HG02759 (cell line): ENCODE results near the gene CHST8.
"Not testable (repeated sequence)": the region's sequence is repeated elsewhere in the genome, so short reads cannot be mapped to it uniquely, and the experiment has no call there.

ENCODE experiments used
- ATAC-seq: cut with Tn5 transposase; IDR thresholded peaks from one replicate; pipeline ENCODE4 v1.9.1; 2021; ENCODE audit warnings: mild to moderate bottlenecking, moderate library complexity; ENCODE audit not compliant: unreplicated experiment

The CHST8 gene

DNA sequence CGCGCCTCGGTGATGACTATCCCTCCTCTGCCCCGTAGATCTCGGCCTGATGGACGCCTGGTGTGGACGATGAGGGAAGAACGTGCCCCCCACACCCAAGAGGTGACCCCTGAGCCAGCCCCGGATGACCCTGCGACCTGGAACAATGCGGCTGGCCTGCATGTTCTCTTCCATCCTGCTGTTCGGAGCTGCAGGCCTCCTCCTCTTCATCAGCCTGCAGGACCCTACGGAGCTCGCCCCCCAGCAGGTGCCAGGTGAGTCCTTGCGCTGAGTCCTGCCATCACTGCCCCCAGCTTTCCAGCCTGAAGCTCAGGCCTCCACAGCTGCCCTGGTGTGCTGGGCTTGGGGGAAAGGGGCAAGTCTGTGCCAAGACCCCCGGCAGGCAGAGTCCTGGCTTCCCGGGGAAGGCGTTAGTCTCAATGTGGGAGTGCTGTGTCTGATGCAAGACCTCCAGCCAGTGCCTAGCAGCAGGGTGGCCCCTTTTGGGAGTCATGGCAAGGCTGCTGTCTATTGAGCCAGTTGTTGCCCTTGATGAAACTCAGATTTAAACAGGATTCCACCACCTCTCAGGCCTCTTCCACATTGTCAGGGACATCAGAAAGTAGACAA, 67.5 kb downstream of the CHST8 start:
- no peak for ATAC-seq

DNA sequence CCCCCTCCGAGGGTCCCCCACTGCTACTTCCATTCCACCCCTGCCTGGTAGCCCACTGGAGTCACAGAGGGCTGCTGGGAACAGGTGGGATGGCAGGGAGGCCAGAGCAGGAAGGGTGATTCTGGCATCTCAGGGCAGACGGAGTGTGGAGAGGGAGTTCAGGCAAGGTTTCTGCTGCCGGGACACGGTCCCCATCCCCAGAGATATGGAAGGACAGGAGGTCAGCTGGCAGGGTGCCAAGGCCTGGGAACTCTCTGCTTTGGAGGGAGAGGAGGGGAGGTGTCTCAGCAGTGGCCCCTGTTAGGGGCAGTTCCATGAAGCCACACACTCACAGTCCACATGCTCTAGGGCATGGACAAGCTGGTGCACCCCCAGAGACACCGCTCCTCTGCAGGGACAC, 68.1 kb downstream of the CHST8 start:
- no peak for ATAC-seq

DNA sequence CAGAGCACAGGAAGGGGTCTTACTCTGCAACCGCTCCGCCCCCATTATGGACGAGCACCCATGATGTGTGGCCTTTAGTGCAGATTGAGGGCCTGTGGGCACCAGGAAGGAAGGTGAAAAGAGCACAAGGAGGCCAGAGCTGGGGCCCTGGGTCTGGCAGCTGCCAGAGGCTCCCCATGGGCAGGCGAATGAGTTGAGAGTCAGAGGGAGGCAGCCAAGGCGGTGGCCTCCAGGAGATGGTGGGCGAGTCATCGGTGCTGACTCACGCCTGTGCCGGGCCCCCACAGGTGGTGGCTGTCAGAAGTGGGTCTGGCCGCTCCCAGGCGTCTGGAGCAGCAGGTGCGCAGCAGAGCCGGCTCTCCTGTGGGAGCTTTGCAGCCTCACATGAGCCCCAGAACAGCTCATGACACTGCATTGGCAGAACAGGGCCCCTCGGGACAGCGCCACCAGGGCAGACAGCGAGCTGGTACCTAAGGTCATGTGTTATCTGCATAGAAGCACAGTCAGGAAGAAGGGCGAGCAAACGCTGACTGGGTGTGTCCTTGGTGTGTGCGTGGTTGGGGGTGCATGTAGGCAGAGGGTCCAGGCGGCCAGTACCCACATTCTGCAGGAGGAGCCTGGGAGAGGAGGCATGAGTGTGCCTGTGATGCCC, 68.8 kb downstream of the CHST8 start:
- ATAC-seq = no peak

DNA sequence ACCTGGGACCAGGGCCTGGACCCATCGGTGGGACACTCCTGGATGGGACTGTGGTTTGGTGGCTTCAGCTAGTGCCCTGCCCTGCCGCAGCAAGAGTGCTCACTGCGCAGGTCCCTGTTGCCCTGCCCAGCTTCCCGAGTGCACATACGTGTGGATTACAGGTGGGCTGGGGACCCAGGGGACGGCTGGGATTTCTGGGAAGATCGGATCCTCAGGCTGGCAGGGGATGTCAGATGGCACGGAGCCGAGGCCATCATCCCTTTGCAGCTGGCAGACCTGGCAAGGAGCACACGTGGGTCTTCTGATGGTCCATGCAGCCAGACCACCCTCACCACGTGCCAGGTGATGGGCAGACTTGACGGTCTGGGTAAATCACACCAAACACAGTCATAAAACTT, 69.3 kb downstream of the CHST8 start:
- no peak for ATAC-seq

DNA sequence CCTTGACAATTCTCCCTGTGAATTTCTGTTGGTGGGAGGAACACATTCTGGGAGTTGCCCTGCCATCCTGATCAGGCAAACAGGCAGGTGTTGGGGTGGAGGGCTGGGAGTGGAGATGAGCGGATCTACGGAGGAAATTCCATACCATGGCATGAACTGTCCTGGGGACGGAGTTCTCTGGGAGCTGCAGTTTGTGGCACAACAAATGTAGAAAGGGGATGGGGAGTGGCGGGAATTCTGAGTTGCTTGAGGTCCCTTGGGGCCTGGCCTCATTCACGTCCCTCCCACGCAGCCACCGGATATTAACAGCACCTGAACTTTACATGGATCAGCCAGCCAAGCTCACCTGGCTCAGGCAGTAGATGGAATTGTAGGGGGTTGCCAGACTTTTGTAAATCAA, 70.0 kb downstream of the CHST8 start:
- ATAC-seq = no peak

DNA sequence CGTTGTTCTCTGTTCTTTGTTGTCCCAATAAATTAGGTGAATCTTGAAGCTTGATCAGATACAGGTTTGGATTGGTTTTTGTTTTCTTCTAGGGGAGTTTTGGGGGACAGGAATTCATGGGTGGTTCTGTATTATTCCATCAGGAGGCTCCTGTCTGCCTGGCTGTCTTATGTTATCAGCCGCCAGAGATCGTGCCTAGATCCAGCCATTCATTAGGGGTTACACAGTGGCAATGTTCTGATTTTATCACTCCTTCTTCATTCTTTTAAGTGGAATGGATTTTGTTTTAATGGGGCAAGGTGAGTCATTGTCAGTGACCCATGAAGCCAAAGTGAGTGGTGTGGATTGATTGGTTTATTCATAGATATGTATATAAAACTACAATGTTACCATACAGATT, 71.9 kb downstream of the CHST8 start:
- ATAC-seq = no peak

DNA sequence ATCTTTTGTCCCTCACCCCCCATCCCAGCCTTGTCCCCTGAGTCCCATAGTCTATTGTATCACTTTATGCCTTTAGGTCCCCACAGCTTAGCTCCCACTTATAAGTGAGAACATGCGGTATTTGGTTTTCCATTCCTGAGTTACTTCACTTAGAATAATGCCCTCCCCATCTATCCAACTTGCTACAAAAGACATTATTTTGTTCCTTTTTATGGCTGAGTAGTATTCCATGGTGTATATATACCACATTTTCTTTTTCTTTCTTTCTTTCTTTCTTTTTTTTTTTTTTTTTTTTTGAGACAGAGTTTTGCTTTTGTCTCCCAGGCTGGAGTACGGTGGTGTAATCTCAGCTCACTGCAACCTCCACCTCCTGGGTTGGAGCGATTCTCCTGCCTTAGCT, 73.8 kb downstream of the CHST8 start:
- not testable (repeated sequence) for ATAC-seq

DNA sequence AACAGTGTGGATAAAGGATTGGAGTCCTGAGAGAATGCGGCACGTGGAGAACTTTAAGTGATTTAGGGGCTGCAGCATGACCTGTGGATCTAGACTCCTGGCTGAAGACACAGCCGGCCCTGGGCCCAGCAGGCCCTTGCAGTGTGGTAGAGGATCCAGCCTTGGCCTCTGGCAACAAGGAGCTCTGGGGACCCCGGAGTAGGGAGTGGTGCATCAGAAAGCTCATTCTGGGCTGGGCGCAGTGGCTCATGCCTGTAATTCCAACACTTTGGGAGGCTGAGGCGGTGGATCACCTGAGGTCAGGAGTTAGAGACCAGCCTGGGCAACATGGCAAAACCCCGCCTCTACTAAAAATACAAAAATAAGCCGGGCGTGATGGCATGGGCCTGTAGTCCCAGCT, 76.0 kb downstream of the CHST8 start:
- no peak for ATAC-seq

DNA sequence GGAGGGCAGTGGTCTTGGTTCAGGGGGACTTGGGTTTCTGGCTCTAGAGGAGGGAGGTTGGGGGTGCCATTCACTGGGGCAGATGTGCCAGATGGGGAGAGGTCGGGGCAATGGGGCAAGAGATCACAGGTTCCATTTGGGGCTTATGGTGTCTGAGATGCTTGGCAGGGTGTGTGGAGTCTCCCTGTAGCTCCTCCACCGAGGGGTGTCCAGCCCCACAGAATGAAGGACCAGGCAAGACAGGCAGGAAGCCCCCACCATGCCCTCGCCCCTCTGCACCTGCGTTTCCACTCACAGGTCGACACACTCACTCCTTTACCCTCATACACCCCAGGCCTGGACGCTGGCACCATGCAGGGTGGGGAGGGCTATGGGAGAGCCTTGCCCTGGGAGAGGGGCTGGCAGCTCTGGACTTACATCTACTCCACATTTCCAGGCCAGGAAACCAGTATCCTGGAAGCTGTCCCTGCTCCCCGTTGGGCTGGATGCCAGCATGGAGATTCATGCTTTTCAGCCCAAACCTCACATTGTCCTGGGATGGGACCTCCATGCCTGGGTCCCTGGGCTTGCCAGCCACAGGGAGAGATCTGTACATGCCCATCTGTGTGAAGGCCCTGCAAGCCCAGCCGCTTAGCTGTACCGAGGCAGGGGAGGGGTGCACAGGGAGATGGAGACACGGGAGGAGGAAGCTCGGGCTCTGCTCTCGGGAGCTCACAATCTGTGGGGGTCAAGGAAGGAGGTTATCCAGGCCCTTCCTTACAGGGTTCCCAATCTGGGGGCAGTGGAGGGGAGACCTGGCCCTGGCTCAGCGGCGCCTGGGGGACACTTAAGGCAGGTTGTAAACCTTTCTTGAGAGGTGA, 77.1 kb downstream of the CHST8 start:
- no peak for ATAC-seq

DNA sequence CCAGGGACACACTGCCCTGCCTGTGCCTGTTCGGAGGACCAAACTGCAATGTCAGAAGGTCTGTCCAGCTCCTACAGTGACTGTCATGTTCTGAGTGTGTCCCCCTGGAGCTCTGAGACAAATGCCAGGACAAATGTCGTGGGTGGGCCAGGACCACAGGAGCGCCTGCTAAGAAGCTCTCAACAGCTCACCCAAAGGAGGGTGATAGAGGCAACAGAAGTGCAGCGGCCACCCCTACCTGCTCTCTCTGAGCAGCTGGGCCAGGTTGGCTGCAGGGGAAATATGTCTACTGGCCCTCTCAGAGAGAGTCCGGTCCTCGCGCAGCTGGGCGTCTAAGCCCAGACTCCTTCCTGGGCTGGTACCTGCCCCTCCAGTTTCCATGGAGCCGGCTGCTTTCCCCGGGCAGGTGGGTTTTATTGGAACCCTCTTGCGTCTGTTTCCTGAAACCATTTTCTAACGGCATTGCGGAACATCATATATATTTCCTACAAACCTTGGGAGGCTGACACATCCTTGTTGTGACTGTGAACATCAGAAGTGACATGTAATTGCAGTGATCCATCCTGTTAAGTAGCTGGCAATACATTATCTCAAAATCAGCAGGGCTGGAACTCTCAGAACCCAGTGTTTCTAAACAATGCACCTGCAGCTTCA, 78.1 kb downstream of the CHST8 start:
- no peak for ATAC-seq

DNA sequence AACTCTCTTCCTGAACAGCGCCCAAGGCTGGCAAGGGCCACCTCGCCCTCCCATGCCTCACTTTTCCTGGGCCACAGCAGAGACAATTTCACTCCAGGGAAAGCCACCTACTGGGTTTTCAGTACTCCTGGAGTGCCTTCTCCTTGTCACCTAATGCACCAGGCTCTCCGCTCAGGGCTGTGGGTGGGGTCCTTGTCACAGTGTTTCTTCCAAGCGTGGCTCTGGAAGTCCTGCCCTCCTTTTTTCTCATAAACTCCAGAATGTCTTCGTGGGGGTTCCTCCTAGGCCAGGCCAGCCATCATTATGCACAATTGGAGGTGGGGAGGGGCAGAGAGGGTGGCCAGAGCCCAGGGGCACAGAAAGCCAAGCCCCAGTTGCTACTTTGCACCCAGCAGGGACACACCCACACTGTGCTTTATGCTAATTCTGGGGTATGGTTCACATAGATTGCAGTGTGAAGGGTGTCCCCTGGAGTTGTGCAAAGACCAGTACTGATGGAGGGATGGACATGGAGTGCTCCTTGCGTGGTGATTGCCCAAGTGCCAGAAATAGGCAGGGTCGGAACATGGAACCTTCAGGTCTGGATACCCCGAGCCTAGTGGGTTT, 78.8 kb downstream of the CHST8 start:
- ATAC-seq = no peak

DNA sequence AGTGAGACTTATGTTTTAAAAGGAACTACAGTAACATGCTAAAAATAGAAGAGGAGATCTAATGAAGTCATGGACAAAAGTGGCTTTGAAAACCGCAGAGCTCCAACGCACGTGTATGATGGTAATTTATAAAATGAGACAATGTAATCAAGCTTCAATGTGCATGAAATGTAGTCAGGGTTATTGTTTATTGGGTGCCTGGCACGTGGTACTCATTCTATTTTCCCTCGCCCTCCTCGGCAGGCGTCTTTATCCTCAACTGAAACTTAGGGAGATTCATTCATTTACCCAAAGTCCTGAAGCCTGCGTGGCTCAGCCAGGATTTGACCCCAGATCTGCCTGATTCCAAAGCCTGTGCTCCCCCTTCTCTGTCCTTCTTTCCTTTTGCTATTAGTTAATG, 79.8 kb downstream of the CHST8 start:
- no peak for ATAC-seq

DNA sequence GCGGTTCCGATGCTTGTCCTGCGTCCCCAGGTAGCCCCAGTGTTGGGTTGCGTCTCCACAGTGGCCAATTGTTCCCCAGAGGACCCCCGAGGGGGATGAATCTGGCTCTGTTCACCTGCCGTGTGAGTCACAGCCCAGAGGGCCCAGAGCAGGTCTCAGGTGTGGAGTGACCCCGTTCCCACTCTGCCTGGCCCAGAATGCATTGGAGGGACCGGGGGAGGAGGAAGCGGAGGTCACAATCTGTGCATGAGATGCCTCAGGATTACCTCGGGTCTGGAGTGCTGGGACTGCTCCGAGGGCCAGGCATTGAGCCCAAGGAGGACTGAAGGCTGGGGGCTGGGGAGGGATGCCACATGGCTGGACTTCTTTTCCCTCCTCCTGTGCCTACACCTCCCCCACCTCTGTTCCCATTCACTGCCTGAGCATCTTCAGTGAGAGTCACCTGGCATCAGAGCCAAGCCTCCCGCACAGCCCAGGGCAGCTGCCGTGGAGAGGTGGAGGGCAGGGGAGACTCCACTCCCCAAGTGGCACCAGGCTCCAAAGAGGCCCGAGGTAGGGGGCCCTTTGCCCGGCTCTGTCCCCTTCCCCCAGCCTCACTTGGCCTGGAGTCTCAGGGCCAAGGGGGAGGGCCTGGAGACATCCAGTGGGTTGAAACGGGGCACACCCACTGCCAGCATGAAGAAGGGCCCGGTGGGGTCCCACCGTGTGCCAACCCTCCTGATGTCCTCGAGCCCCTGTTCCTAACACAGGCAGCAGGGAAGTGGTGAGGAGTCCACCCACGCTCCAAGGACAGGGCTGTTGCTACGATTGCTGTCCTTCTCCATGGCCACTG, 81.1 kb downstream of the CHST8 start:
- ATAC-seq = no peak

DNA sequence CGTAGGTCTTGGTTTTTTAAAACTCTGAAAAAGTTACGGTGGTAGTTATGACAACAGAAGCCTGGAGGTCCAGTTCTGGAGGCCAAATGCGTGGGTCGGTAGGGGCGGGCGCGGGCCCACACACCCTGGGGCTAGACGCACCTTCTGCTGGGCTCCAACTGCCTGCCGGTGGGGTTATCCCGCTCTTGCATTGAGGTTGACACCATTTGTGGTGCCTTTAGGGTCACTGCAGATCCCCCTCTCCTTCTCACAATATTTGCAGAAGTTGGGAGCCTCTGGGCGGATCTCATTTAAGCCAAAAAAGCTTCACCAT, 81.6 kb downstream of the CHST8 start:
- no peak for ATAC-seq

DNA sequence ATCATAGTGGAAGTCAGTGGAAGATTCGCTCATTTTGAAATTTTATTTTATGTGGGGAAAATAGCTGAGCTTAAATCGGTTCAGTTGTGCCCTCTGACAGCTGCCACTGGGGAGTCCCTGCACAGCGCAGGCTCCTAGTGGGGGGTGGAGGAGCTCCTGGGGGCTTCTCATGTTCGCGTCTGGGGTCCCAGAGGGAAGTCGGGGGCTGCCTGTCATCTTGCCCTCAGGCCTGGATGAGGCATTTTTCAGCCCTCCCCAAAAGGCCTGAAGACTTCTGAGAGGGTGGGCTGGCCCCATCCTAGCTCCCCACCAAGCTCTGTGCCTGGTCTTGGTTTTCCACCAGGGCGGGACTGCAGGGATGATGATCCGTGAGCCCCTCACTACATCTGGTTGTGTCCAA, 82.1 kb downstream of the CHST8 start:
- ATAC-seq = no peak

DNA sequence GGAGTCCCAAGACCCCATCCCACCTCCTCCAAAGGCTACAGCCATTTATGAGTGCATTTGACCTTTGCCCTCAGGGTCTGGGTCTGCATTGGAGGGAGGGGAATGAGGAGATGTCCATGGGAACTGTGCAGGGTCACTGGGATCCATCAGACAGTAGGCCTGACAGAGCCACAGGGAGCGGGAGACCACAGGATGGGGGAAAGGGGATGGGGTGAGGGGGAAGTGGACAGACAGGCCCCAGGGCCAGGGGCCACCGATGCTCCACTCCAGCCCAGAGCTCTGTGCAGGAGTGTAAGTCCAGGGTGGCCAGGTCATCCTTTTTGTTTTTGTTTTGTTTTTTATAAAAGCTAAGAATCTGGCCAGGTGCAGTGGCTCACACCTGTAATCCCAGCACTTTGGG, 82.5 kb downstream of the CHST8 start:
- ATAC-seq = no peak

DNA sequence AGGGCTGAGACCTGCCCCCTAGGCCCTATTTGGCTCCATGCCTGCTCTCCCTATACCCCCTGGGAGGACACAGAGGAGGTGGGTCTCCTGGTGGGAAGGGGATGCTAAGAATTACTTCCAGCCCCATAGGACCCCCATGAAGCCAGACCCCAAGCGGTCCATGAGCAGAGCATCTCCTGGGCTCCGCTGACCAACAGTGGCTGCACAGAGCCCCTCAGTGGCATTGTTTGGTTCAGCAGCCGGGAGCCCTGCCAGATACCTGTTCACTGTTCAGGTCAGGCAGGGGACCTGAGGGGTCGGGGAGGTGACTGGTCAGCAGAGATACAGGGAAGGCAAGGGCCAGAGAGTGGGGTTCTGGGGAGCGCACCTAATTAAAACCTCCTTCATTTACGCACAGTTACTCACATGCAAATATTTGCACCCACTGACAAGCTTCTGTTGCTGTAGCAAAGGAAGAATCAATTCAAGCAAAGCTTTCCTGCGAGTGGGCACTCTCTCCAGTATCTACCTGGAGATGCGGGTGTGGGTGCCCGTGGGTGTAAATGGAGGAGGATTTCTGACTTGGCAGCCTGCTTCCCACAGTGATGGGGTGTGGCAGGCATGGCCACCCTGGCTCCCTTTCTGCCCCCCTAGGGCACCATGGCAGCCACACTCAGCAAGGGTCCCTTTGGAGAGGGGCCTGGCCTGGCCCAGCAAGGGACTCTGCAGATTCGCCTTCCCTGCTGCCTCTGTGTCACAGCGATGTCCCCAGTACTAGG, 83.5 kb downstream of the CHST8 start:
- ATAC-seq = no peak

DNA sequence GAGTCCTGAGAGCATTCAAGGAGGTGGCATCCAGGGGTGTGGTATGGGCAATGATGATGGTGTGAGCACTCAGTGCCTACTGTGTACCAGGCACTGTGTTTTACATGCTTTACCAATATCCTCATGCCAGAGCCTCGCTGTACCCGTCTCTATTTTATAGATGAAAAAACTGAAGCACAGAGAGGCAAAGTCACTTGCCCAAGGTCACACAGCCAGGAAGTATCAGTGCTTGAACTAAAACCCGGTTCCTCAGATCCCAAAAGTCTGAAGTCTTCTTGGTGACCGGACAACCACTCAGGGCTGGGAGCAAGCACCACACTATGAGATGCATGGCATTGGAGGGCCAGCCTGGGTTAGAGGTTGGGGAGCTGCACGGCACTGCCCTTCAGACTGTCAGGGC, 84.1 kb downstream of the CHST8 start:
- no peak for ATAC-seq

DNA sequence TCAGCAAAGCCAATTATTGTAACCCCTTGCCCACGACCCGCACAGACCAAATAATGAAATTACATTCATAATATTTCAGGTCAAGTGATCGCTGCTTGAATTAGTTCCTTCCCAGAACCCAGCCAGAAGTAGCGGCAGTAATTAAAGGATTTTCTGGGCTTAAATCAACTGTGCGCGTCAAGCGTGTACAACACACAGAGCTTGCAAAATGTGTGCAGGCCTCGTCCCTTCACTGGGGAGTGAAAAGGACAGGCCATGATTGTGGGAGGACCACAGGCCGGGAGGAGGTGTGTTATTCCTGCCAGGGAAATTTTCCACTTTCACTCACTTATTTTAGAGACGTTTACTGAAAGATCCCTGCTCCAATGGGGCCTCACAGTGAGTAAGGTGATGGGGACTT, 84.9 kb downstream of the CHST8 start:
- no peak for ATAC-seq

DNA sequence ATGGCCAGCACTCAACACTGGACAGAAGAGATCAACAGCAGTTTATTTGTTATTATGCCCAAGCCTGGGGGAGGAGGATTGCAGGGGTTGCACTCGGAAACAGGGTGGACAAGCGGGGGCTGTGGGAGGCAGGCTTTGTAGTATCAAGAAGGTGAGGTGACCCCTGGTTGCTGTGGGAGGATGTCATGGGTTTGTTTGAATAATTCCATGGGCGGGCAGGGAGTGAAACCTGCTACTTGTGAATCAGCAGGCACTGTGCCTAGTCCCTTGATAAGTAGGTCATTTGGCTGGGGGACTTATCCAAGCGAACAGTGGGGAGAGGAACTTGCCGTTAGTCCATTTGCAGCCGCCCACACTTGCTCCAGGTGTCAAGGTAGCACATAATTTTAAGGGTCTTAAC, 90.5 kb downstream of the CHST8 start:
- ATAC-seq = no peak
